Glutamatergic neuron (in vitro differentiated cells): Measurements from ENCODE around the gene MAG. TPM values are rescaled to one million over a fixed set of nuclear protein-coding genes. Genes with fewer than 3 reads are reported as not detected.

Experiments used
- DNase-seq: peaks from one replicate; pipeline ENCODE4 v3.0.0; 2022
- H3K27ac Mint-ChIP-seq: one replicate; pipeline ENCODE4 v1.8.0; 2020; ENCODE audit warnings: mild to moderate bottlenecking, mixed read lengths, inconsistent platforms; ENCODE audit not compliant: unreplicated experiment
- H3K27me3 Mint-ChIP-seq: one replicate; pipeline ENCODE4 v1.8.0; 2020; ENCODE audit warnings: mild to moderate bottlenecking, moderate library complexity, mixed read lengths, inconsistent platforms; ENCODE audit not compliant: unreplicated experiment
- H3K36me3 Mint-ChIP-seq: one replicate; pipeline ENCODE4 v1.8.0; 2020; ENCODE audit warnings: mild to moderate bottlenecking, mixed read lengths, inconsistent platforms; ENCODE audit not compliant: unreplicated experiment
- H3K4me1 Mint-ChIP-seq: one replicate; pipeline ENCODE4 v1.8.0; 2020; ENCODE audit warnings: mild to moderate bottlenecking, low read depth, mixed read lengths, inconsistent platforms; ENCODE audit not compliant: unreplicated experiment
- H3K4me3 Mint-ChIP-seq: one replicate; pipeline ENCODE4 v1.8.0; 2020; ENCODE audit warnings: mild to moderate bottlenecking, mixed read lengths, inconsistent platforms; ENCODE audit not compliant: unreplicated experiment
- H3K9me3 Mint-ChIP-seq: one replicate; pipeline ENCODE4 v1.8.0; 2020; ENCODE audit warnings: mild to moderate bottlenecking, moderate library complexity, mixed read lengths, inconsistent platforms; ENCODE audit not compliant: unreplicated experiment
- CTCF ChIP-seq: fragments of 200-600 bp; sonication (generic); IDR thresholded peaks from one replicate; pipeline ENCODE4 v1.5.0; 2021; ENCODE audit not compliant: partially characterized antibody, unreplicated experiment
- total RNA-seq: library from RNA; stranded (reverse); fragmentation: NEBNext Ultra II Directional; extraction: Animal tissue kit (Norgen Biotek cat#: 25700); gene quantifications from one replicate; pipeline ENCODE4 v1.2.1, GENCODE V29; 2021; ENCODE audit not compliant: unreplicated experiment

Gene MAG
- total RNA-seq, 1 donor from 2014 or later: not detected

GRCh38 chr19:35268536-35269437 lies 23.2 kb upstream of the MAG start, which contains the start of gene USF2:
TSS of gene USF2 (plus strand) at chr19:35268962. CDS start at chr19:35269102, 140 bp downstream.
- peak within 1 kb of the TSS; percentile 91 for H3K27ac Mint-ChIP-seq
- peaks cover 20% of the 10 kb centered on the region for H3K9me3 Mint-ChIP-seq
- H3K4me1 Mint-ChIP-seq: peaks cover 28% of the 10 kb centered on the region
- TF ChIP-seq CTCF: no peak
- H3K27me3 Mint-ChIP-seq: peaks cover 17% of the 10 kb centered on the region
- H3K4me3 Mint-ChIP-seq: peak within 1 kb of the TSS; percentile 91
- DNase-seq: peak; percentile 81
- H3K36me3 Mint-ChIP-seq: peaks cover 11% of the 10 kb centered on the region

- TF ChIP-seq CTCF: peak; percentile 99
- Mint-ChIP-seq H3K36me3 (peaks cover 11% of the 10 kb centered on the region), H3K4me1 (peaks cover 23% of the 10 kb centered on the region), H3K27me3 (peaks cover 15% of the 10 kb centered on the region), H3K4me3 (peak overlapping the region; percentile 64), H3K27ac (no peak overlapping the region), H3K9me3 (peaks cover 20% of the 10 kb centered on the region)
- DNase-seq: peak; percentile 91
These were observed 22.4 kb upstream of the MAG start for GRCh38 chr19:35269438-35270117.

GRCh38 chr19:35270381-35270811 lies 21.6 kb upstream of the MAG start:
- no peak for TF ChIP-seq CTCF
- peaks cover 16% of the 10 kb centered on the region for H3K4me1 Mint-ChIP-seq
- H3K36me3 Mint-ChIP-seq: peaks cover 11% of the 10 kb centered on the region
- H3K9me3 Mint-ChIP-seq: peaks cover 21% of the 10 kb centered on the region
- peak overlapping the region; percentile 64 for H3K4me3 Mint-ChIP-seq
- DNase-seq: no peak
- H3K27ac Mint-ChIP-seq: no peak overlapping the region
- peaks cover 17% of the 10 kb centered on the region for H3K27me3 Mint-ChIP-seq

GRCh38 chr19:35271546-35271945 lies 20.4 kb upstream of the MAG start:
- H3K27ac Mint-ChIP-seq: no peak overlapping the region
- H3K36me3 Mint-ChIP-seq: peaks cover 11% of the 10 kb centered on the region
- H3K27me3 Mint-ChIP-seq: peaks cover 14% of the 10 kb centered on the region
- no peak for TF ChIP-seq CTCF
- no peak overlapping the region for H3K4me3 Mint-ChIP-seq
- peaks cover 9% of the 10 kb centered on the region for H3K4me1 Mint-ChIP-seq
- peaks cover 14% of the 10 kb centered on the region for H3K9me3 Mint-ChIP-seq
- no peak for DNase-seq
